Colon (tissue), 2 donors: ENCODE results near the gene TPSAB1.
"Not testable (repeated sequence)": the region's sequence is repeated elsewhere in the genome, so short reads cannot be mapped to it uniquely, and the experiment has no call there.

Source experiments
- FAIRE-seq: peaks from 2 replicates; lab custom pipeline; 2012; peaks lifted over from hg19 to GRCh38; lab: Jason Lieb, UNC
- donor health status: control.
- donor health status: control.

TPSAB1 gene

DNA sequence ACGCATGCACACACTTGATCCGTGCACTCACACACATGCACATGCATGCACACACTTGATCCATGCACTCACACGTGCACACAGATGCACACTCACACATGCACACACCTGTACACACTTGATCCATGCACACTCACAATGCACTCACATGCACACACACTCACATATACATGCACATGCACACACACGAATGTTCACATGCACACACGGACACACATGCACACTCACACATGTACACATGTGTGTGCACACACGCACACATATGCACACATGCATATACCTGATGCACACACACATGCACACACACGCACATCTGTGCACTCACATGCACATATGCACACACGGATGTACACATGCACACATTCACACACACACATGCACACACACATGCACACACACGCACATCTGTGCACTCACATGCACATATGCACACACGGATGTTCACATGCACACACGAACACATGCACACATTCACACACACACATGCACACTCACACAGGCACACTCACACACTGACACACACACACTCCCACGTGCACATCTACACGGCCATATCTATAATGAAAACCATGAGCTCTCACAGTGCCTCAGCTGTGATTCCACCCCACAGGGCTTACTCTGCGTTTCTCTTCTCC, 7.5 kb downstream of the TPSAB1 start:
- FAIRE-seq, result not testable (repeated sequence)

DNA sequence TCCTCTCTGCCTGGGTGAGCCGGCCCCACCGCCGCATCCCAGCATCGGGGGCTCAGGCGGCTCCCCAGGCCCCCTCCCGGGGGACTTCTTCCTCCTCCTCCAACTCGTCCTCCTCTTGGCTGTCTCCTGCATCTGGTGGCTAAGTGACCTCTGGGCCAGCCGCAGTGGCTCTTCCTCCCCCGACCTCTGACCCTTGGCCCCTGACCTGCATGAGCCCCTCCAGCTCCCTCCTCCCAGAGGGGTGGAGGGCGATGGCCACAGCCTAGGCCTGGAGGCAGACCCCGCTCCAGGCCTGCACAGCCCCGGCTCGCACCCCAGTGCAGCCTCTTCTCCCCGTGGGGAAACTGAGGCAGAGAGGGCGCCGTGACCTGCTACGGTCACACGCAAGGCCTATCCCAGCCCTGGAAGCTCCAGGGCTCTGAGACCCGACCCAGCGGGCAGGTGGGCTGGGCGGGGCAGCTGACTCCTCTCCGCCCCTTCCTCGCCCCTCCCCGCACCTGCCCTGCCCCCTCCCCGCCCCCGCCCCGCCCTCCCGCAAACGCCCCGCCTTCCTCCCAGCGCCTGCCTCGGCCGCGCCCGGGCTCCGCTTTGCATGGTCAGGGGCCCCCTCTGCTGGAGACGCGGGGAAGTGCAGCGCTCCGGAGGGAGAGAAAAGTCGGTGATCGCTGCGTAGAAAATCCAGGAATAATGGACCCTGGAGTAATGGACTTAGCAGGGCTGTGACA, 8.7 kb downstream of the TPSAB1 start:
- not testable (repeated sequence) for FAIRE-seq

DNA sequence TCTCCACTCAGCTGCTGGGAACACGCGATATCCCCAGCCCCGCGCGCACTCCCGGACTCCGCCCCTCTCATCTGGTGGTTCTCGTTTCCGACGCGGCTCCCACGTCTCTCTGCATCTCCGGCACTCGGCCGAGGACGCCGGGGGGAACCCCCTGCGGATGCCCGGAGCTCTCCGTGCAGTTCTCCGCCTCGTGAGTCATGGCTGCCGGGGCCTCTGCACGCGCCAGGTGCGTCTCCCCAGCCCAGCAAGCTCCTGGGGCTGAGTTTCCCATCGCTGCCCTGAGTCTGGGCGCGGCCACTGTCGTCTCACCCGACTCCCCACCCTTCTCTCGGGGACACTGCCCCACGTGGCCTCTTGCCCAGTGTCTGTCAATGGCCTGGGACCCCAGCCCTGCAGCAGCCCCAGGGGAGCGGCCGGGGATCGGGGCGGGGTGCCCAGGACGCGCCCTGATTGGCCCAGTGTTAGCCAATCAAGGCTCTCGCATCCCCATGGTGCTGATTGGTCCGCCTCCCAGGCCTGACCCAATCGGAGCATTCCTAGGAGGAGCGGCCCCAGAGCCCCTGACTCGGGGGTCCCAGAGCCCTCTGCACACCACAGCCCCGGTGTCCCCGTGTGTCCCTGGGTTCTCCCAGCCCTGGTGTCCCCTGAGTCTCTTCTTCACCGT, 13.3 kb downstream of the TPSAB1 start:
- not testable (repeated sequence) for FAIRE-seq

DNA sequence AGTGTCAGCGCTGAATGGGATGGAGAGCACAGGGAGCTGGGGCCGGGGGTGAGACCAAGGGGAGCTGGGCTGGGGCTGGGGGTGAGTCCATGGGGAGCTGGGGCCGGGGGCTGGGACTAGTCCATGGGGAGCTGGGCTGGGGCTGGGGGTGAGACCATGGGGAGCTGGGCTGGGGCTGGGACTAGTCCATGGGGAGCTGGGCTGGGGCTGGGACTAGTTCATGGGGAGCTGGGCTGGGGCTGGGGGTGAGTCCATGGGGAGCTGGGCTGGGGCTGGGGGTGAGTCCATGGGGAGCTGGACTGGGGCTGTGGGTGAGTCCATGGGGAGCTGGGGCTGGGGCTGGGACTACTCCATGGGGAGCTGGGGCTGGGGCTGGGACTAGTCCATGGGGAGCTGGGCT, 14.3 kb downstream of the TPSAB1 start:
- FAIRE-seq, result not testable (repeated sequence)

DNA sequence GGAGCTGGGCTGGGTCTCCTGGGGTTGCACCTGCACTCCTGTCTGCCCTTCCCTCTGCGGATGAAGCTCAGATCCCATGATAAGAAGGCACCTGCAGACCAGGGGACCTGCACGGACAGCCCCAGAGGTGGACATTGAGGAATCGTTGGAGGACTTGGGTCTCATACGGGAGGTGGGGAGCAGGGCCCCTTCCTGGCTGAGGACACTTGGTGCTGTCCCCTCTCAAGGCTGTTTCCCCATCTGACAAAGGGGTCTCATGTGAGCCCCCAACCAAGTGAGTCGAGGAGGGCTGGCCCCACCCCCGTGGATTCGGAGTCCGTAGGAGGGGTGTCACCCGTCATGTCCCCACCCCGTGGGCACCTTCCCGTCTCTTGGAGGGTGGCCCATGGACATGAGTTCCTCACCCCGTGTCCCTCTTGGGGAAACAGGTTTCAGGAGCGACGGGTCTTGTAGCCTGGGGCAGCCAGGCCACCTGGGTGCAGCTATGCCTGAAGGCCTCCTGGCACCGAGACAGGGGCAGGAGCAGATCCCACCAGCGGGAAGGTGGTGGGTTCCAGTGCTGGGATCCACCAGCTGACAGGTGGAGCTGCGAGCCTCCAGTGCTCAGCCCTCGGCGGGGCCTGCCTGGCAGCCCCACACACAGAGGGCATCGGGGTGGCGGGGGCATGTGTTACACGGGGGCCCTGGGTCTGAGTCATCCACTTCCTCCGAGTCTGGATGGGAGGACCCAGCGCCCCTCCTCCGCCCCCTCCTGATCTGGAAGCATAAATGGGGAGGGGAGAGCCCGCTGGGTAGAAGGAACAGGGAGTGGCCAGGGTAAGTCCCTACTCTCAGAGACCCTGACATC, 15.0 kb downstream of the TPSAB1 start, which contains the start of gene TPSD1:
TPSD1 (plus strand) TSS at position 794 of the 847 bp plus-strand sequence. CDS start 212 bp downstream, outside the sequence.
- FAIRE-seq, result not testable (repeated sequence)

DNA sequence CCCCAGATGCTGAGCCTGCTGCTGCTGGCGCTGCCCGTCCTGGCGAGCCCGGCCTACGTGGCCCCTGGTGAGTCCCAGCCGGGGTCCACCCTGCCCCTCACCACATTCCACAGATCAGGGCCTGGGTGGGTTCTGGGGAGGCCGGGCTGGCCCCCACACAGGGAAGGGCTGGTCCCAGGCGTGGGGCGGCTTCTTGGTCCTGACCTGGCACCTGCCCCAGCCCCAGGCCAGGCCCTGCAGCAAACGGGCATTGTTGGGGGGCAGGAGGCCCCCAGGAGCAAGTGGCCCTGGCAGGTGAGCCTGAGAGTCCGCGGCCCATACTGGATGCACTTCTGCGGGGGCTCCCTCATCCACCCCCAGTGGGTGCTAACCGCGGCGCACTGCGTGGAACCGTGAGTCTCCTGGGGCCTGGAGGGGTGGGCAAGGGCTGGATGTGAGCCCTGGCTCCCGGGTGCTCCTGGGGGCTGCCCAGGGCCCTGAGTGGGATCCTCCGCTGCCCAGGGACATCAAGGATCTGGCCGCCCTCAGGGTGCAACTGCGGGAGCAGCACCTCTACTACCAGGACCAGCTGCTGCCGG, 15.9 kb downstream of the TPSAB1 start:
- not testable (repeated sequence) for FAIRE-seq

DNA sequence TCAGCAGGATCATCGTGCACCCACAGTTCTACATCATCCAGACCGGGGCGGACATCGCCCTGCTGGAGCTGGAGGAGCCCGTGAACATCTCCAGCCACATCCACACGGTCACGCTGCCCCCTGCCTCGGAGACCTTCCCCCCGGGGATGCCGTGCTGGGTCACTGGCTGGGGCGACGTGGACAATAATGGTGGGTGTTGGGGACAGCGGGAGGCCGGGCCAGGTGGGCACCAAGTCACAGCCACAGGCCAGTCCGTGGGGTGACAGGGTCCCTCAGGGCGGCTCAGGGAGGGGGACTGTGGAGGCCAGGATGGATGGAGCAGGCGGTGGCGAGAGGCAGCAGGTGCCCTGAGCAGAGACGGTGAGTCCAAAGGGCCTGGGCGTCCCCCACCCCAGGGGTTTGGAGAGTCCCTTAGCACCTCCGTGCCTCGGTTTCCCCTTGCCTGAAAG, 16.4 kb downstream of the TPSAB1 start:
- FAIRE-seq, result no peak

DNA sequence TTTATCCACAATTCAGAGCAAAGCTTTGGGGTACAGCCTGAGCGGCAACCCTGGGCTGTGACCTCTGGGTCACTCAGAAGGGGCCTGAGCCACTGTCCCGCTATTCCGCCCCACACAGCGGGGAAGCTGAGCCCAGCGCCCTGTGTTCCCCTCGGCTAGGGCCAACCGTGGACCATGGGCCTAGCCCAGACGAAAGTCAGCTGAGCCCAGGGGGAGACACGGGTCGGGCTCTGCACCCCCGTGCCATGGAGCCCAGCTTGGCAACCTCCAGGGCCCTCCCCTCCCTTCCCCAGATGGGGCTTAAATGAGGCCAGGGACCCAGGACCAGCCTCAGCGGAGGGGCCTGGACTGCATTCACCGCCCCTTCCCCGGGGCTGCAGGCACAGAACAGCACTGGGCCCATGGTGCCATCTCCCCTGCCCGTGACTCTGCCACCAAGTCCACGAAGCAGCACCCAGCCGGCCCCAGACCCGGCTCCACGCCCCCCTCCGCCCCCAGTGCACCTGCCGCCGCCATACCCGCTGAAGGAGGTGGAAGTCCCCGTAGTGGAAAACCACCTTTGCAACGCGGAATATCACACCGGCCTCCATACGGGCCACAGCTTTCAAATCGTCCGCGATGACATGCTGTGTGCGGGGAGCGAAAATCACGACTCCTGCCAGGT, 17.2 kb downstream of the TPSAB1 start:
- no peak for FAIRE-seq

DNA sequence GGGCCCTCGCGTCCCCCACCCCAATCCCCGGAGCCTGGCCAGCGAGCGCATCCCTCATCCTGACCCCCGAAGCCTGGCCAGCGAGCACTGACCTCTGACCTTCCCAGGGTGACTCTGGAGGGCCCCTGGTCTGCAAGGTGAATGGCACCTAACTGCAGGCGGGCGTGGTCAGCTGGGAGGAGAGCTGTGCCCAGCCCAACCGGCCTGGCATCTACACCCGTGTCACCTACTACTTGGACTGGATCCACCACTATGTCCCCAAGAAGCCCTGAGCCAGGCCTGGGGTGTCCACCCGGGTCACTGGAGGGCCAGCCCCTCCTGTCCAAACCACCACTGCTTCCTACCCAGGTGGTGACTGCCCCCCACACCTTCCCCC, 17.7 kb downstream of the TPSAB1 start:
- FAIRE-seq, result no peak

DNA sequence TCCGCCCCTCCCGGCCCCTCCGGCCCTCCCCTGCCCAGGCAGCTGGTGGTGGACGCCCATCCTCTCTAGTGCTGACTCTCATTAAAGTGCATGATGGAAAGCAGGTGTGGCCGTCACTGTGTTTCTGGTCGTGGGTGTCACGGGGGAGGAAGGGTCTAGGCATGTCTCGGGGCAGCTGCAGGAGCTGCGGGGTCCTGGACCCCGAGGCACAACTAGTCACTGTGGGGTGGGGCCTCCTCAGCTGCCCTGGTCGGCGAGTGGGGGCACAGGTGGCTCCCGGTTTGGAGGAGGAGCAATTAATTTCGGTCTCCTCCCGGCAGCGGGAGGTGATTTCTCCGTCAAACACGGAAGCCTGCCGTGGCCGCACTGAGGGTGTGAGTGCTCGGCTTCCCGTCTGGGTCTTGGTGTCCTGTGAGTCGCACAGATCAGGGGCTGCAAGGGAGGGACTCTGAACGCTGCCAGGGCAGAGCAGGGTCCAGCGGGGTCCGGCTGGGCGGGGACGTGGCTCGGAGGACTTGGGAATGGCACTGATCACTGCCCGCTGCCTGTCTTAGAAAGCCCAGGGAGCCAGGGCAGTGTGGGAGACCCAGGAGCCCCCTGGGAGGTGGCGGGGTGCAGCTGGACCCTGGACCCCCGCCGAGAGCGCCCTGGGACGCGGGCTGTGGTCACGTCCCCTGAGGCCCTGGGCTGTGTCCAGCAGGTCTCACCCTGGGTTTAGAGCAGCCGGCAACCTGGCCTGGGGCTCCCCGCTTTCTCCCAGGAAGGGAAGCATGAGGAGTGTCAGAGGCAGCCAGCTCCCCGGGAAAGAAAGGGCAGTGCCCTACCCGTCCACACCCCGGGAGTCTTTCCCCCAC, 18.6 kb downstream of the TPSAB1 start:
- FAIRE-seq, result no peak

DNA sequence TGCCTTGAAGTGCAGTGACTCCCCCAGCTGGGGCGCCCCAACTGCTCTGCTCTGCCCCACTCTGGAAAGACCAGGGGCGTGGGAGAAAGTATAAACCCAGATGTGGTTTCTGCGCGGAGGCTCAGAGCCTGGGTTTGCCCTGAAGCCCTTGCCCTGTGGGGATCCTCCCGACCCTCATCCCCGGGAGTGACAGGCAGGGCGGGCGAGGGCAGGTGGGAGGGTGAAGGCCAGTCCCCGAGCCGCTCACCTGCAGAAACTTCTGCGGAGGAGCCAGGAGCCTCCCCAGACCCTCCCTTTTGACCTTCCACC, 19.2 kb downstream of the TPSAB1 start:
- FAIRE-seq, result no peak

DNA sequence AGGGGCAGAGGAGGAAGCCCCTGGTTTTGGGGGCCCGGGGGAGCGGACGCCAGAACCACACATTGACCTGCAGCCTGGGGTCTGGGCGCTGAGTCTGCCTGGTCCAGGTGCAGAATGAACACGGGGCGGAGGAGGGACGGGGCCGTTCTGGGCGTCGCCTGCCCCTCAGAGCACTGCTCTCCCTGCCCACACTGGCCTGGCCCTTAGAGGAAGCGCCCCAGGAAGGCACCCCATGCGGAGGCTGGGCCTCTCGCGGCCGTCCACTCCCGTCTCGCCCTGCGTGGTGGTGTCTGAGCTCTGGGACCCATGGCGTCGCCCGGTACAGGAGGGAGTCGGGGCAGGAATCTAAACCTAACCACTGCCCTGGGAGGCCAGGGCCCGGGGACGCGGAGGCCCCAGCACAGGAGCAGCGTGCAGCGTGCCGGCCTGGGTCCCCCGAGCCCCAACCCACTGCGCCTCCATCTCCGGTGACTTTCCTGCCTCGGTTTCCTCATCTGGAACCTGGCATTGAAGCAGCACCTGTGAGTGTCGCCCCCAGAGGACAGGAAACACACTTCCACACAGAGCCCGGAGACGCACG, 19.7 kb downstream of the TPSAB1 start:
- no peak for FAIRE-seq

DNA sequence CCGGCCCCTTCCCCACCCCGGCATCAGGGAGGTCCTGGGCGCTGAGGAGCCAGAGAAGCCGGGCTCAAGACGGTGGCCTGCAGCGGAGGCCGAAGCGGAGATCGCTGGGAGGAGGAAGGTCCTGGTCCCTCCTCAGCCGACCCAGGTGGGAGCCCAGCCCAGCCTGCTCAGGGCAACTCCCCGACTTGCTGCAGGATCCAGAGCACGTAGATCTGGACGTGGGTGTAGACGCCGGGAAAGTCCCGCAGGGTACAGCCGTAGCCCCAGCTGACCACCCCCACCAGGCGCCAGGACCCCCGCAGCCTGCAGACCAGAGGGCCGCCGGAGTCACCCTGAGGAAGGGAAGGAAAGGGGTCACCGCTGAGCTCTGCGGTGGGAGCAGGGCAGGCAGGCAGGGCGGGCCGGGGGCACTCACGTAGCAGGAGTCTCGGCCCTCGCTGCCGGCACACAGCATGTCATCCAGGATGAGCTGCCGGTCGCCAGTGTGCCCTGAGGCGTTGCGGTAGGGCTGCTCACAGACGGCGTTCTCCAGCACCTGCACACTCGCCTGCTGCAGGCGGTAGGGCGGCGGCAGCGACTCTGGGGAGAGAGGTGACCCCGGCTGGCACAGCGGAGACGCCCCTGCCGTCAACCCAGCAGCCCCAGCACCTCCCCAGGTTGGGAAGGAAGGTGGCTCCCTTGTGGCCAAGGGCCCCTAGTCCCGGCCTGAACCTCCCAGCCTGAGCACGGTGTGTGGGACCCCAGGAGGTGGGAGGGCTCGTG, 20.8 kb downstream of the TPSAB1 start:
- no peak for FAIRE-seq

DNA sequence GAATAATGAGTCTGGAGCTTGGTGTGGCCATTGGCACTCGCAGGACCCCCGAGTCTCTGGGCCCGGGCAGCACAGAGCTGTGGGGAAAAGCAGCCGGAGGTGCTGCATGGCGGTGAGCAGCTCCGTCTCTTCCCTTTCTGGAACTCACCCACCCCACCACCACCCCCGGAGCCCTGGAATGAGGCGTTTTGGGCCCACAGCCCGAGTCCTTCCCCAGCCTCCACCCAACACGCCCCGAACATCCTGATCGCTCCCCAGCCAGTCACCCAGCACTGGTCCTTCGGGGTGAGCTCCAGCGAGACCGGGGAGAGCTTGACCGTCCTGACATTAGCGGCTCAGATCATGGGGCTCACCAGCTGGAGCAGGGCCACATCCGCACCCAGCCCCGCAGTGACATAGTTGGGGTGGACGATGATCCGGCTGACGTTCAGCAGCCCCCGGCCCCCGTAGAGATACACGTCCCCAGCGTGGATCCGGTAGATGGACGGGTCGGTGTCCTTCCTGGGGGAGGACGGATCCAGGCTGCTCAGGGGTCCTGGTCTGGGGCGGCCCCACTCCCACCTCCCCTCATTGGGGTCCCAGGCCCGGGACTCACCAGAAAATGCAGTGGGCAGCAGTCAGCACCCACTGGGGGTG, 21.8 kb downstream of the TPSAB1 start:
- FAIRE-seq, result no peak

DNA sequence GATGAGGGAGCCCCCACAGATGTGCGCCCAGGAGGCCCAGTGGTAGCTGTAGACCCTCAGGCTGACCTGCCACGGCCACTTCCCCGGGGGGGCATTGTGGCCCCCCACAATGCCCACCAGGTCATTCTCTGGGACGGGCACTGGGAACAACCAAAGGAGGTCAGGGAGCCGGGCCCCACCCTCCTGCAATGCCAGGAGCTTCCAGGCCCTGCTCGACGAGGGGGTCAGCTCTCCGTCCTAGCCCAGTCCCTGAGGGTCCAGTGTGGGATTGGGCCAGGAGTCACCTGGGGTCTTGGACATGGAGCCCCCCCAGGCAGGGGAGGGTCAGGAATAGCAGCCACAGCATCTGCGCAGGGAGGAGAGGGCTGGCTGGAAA, 22.3 kb downstream of the TPSAB1 start:
- no peak for FAIRE-seq

DNA sequence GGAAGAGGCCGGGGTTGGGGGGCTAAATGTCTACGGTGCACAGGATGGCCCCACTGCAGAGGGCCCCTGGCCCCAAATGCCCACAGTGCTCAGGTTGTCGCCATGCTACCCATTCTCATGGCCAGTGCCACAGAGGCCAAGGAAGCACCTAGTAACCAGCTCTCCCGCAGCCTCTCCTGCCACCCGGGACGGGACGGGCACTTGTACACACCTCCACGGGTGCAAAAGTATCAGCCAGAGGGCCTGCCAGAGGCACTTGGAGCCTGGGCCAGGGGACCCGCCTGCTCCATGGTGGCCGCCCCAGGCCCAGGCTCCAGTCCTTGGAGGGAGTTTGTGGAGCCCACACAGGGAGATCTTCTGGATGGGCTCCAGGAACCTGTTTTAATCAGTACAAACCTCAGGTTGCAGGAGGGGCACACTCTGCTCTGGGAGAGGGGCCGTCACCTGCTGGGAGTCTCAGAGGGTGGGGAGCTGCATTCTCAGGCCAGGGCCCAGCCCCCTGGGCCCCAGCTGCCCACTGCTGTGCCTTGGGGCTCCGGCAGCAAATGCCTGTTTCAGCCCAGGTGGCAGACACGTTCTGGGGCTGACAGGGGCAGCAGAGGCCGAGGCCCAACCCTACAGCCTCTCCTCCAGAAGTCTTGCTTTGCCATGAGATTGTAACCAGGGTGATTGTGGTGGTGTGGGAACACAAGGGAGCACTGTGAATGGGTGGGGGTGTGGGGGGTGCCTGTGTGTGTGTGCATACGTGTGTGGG, 23.3 kb downstream of the TPSAB1 start:
- FAIRE-seq, result no peak

DNA sequence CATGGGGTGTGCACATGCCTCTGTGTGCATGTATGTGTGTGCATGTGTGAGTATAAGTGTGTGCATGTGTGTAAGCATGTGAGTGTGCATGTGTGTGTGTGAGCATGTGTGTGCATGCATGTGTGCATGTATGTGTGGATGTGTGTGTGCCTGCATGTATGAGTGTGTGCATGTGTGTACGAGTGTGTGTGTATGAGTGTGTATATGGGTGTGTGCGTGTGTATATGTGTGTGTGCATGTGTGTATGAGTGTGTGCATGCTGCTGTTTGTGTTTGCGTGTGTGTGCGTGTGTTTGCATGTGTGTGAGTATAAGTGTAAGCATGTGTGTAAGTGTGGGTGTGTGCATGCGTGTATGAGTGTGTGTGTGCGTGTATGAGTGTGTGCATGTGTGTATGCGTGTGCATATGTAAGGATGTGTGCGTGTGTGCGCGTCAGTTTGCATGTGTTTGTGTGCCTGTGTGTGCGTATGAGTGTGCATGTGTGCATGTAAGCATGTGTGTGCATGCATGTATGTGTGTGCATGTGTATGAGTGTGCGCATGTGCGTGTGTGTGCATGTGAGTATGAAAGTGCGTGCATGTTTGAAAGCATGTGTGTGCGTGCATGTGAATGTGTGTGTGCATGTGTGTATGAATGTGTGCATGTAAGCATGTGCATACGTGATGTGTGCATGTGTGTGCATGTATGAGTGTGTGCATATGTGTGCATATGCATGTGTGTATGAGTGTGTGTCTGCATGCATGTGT, 24.0 kb downstream of the TPSAB1 start:
- FAIRE-seq, result no peak
